Measurements from ENCODE around the gene POLR3A. TPM values are rescaled to one million over a fixed set of nuclear protein-coding genes. Genes with fewer than 3 reads are reported as not detected.
A peak's percentile ranks its signal among the peaks of the same experiment; 100 is the strongest.

The POLR3A gene
- total RNA-seq, 1 donor from 2014 or later, result 41.0 TPM

DNA sequence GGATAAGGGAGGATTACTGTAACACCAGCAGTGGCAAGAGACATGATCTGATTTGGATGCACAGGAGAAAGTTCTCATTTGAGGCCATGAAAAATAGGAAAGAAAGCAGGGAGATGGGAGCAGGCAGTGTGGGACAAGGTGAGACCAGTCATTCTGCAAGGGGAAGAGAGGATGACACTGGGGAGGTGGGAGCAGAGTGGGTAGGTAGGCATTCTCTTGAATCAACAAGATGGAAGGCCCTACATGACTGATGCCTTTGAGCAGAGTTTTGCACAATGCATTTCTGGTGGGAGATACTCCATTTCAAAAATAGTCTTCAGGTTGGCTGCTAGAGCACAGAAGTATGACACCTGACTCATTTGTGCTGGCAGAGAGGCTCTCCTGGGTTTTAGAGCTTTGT, 14.9 kb upstream of the POLR3A start:
- no peak for DNase-seq
- TF ChIP-seq, protein P1, sequence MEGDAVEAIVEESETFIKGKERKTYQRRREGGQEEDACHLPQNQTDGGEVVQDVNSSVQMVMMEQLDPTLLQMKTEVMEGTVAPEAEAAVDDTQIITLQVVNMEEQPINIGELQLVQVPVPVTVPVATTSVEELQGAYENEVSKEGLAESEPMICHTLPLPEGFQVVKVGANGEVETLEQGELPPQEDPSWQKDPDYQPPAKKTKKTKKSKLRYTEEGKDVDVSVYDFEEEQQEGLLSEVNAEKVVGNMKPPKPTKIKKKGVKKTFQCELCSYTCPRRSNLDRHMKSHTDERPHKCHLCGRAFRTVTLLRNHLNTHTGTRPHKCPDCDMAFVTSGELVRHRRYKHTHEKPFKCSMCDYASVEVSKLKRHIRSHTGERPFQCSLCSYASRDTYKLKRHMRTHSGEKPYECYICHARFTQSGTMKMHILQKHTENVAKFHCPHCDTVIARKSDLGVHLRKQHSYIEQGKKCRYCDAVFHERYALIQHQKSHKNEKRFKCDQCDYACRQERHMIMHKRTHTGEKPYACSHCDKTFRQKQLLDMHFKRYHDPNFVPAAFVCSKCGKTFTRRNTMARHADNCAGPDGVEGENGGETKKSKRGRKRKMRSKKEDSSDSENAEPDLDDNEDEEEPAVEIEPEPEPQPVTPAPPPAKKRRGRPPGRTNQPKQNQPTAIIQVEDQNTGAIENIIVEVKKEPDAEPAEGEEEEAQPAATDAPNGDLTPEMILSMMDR (IDR thresholded peaks at IDR 0.05; ENCODE audit: partially characterized antibody, unreplicated experiment), result no peak
- H3K36me3 Mint-ChIP-seq (ENCODE audit: unreplicated experiment), result no peaks in the 10 kb centered on the region
- H3K27ac Mint-ChIP-seq (ENCODE audit: unreplicated experiment), result no peak overlapping the region
- peaks cover 8% of the 10 kb centered on the region for H3K4me1 Mint-ChIP-seq (ENCODE audit: low read depth, unreplicated experiment)
- peaks cover 3% of the 10 kb centered on the region for H3K27me3 Mint-ChIP-seq (ENCODE audit: unreplicated experiment)
- no peak overlapping the region for H3K4me3 Mint-ChIP-seq (ENCODE audit: unreplicated experiment)
- H3K9me3 Mint-ChIP-seq (ENCODE audit: unreplicated experiment), result no peaks in the 10 kb centered on the region

DNA sequence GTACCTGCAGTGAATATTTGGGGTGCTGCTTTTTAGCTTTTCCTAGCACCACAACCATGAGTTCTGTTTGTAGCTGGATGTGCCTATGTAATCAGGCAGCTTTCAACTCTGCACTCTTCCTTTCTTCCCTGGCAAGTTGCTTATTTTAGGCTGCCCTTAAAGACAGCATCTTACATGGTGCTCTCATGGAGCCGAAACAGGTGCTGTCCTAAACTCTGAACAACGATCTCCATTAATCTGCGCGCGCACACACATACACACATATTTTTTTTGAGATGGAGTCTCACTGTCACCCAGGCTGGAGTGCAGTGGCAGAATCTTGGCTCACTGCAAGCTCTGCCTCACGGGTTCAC, 13.4 kb upstream of the POLR3A start:
- Mint-ChIP-seq H3K27me3 (ENCODE audit: unreplicated experiment) (peaks cover 3% of the 10 kb centered on the region), H3K4me1 (ENCODE audit: low read depth, unreplicated experiment) (peaks cover 5% of the 10 kb centered on the region), H3K4me3 (ENCODE audit: unreplicated experiment) (no peak overlapping the region), H3K27ac (ENCODE audit: unreplicated experiment) (no peak overlapping the region), H3K36me3 (ENCODE audit: unreplicated experiment) (no peaks in the 10 kb centered on the region), H3K9me3 (ENCODE audit: unreplicated experiment) (no peaks in the 10 kb centered on the region)
- TF ChIP-seq, protein P1 (IDR thresholded peaks at IDR 0.05; ENCODE audit: partially characterized antibody, unreplicated experiment), result no peak
- DNase-seq, result no peak

DNA sequence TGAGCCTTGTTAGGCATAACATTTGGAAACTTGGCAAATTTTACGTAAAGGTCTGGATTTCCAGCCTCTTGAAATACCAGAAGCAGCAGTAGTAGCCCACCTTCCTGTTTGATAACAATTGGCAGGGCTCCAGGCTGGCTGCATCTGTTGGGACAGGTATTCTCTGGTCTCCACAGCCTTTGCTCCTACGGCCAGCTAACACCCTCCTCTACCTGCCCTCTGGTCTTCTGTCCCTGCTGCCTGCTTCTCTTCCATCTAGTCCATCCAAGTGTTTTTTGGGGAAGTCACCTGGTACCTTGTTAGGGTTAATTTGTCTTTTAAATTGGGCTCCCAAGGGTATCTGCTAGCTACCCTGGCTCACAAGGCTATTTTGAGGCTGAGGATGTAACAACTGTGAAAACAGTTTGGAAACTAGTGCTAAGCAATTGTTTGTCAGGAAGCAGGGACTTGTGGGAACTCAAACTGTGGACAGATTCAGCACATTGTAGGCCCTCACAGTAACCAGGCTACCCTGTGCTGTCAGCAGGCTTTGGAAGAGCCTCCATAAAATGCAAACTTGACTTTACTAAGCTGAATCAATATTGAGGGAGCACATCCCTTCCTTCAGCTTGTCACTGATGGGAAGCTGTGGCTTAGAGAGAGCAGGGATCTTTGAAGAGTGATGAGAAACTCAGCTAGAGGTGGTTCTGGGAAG, 12.9 kb upstream of the POLR3A start:
- Mint-ChIP-seq H3K27me3 (ENCODE audit: unreplicated experiment) (peaks cover 3% of the 10 kb centered on the region), H3K9me3 (ENCODE audit: unreplicated experiment) (no peaks in the 10 kb centered on the region), H3K36me3 (ENCODE audit: unreplicated experiment) (no peaks in the 10 kb centered on the region), H3K27ac (ENCODE audit: unreplicated experiment) (no peak overlapping the region), H3K4me1 (ENCODE audit: low read depth, unreplicated experiment) (no peaks in the 10 kb centered on the region), H3K4me3 (ENCODE audit: unreplicated experiment) (no peak overlapping the region)
- TF ChIP-seq, protein P1 (IDR thresholded peaks at IDR 0.05; ENCODE audit: partially characterized antibody, unreplicated experiment), result no peak
- DNase-seq, result no peak

DNA sequence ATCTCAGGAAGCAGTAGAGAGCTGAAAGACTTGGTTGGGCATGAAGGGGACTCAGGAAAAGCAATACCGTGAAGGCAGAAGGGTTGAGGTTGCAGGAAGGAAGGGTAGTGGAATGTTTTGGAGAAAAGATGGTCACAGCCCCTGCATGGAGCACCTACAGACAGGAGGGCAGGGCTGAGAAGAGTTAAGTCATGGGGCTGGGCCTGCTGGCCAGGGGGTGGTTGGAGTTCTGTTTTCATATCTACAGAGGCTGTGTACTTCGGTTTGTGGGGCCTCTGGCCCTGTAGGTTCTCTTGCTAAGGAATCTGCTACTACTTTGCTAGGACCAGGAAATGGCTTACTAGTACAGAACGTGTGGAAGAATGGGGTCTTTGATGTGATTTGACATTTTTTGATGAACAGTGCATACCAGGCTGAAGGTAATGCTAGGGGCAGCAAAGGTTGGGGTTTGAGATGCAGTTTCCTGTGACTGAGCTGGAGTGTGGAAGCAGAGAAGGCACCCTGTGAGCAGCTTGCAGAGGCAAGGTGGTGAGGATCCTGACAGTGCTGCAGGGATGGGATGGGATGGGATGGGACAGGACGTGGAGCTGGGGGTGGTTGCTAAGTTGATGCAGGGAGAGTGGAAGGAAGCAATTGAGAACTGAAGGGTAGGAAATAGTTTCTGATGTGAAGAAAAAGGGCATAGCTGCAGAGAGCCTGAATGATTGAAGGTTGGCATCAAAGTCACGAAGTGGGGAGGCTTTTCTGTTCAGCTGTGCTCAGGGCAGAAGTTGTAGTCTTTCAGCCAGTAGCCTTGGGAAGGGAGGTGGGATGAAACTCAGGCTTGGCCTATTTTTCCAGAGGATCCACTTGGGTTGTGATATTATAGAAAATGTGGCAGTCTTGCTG, 12.1 kb upstream of the POLR3A start:
- H3K4me3 Mint-ChIP-seq (ENCODE audit: unreplicated experiment), result no peak overlapping the region
- H3K27me3 Mint-ChIP-seq (ENCODE audit: unreplicated experiment), result peaks cover 3% of the 10 kb centered on the region
- DNase-seq, result no peak
- H3K4me1 Mint-ChIP-seq (ENCODE audit: low read depth, unreplicated experiment), result peaks cover 3% of the 10 kb centered on the region
- no peaks in the 10 kb centered on the region for H3K9me3 Mint-ChIP-seq (ENCODE audit: unreplicated experiment)
- no peaks in the 10 kb centered on the region for H3K36me3 Mint-ChIP-seq (ENCODE audit: unreplicated experiment)
- peak overlapping the region; percentile 48 for H3K27ac Mint-ChIP-seq (ENCODE audit: unreplicated experiment)
- TF ChIP-seq, protein P1 (IDR thresholded peaks at IDR 0.05; ENCODE audit: partially characterized antibody, unreplicated experiment), result no peak

DNA sequence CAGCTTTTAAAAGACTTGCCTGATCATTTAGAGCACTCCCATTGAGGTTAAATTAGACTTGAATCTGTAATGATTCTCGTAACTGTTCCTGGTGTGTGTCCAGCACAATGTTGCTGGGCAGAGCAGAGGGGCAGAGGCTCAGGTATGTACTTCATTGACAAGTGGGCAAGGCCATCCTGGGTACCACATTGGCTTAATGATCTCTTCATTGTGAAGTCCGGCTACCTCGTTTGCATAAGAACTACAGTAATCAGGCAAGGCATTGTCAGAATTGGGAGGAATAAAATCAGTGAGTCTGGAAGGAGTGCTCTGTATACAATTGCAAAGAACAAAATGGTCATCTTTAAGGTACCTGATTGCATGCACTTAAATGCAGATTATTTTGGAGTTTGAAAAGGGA, 10.4 kb upstream of the POLR3A start:
- H3K9me3 Mint-ChIP-seq (ENCODE audit: unreplicated experiment), result no peaks in the 10 kb centered on the region
- H3K4me1 Mint-ChIP-seq (ENCODE audit: low read depth, unreplicated experiment), result peaks cover 7% of the 10 kb centered on the region
- H3K36me3 Mint-ChIP-seq (ENCODE audit: unreplicated experiment), result no peaks in the 10 kb centered on the region
- H3K4me3 Mint-ChIP-seq (ENCODE audit: unreplicated experiment), result no peak overlapping the region
- peaks cover 3% of the 10 kb centered on the region for H3K27me3 Mint-ChIP-seq (ENCODE audit: unreplicated experiment)
- no peak for DNase-seq
- no peak overlapping the region for H3K27ac Mint-ChIP-seq (ENCODE audit: unreplicated experiment)
- TF ChIP-seq, protein P1 (IDR thresholded peaks at IDR 0.05; ENCODE audit: partially characterized antibody, unreplicated experiment), result no peak

Data from glutamatergic neuron (in vitro differentiated cells).